AML-193 (cell line): ENCODE results near the gene RAPSN.

ENCODE experiments used
- DNase-seq, 2 experiments: peaks; one replicate each; lab custom pipeline; 2025; lab: John Stamatoyannopoulos, UW

RAPSN gene

DNA sequence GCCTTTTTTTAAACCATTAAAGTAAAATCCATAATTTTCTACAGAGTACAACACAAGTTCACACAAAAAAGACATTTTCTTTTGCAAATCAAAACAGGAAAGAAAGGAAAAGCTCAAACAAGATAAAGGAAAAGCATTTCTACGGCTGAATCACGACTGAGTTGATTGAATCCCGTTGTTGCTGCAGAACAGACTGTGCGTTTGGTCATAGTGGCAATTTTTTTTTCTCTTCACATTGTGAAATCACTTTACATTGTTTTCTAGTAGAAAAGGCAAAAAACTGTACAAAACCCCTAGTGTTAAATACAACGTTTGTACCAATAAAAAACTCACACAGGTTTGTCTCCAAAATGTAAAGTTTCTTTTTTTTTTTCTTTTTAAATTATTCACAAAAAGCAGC lies 17.3 kb upstream of the RAPSN start:
- no peak for DNase-seq

- no peak for DNase-seq
These were observed 15.5 kb upstream of the RAPSN start for GRCh38 chr11:47464483-47464882.

- no peak for DNase-seq
These were observed 12.9 kb upstream of the RAPSN start for GRCh38 chr11:47461876-47462275.

DNA sequence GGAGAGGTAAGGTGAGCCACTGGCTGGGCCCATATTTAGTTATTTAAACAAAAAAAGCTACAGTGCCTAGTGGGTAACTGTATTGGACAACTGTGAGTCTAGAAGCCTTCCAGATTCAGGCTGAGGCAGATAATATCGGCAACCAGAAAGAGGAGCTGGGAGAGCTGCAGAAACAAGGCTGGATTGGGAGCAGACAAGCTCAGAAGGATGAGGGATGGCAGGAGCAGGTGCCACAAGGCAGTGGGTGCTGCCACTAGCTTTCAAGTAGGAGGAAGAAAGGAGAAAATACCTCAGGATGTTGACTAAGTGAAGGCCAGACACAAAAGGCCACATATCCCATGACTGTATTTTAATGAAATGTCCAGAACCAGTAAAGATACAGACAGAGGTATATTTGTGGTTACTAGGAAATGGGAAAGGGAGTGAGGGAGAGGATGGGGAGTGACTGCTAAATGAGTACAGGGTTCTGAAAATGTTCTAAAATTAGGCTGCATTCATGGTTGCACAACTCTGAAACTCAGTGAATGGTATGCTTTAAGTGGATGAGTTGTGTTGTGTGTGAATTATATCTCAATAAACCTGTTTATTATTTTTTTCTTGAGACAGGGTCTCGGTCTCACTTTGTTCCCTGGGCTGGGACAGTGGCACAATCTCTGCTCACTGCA lies 11.8 kb upstream of the RAPSN start:
- no peak for DNase-seq

GRCh38 chr11:47454258-47454671 lies 5.3 kb upstream of the RAPSN start:
- peak; percentile 80 to 81 for DNase-seq

GRCh38 chr11:47453365-47453764 lies 4.4 kb upstream of the RAPSN start:
- no peak for DNase-seq

GRCh38 chr11:47451990-47452389 lies 3.1 kb upstream of the RAPSN start:
- DNase-seq: no peak

- no peak for DNase-seq
These were observed 2.5 kb upstream of the RAPSN start for GRCh38 chr11:47451436-47451835.

DNA sequence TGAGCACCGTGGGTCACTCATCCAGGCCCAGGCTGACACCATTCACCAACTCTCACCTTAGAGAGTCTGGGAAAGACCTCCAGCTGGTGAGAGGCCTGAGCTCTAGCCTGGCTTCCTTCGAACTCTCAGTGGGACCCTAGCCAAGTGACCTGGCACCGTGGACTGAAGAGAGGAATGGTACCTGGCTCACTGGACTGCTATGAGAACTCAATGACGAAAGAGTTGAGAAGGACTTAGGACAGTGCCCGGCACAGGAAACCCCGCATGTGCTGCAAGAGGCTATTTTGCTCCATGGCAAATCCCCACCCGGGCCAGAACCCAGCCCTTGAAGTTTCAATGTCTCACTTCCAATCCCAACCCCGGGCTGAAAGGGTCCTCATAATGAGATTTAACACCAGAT lies 605 bp upstream of the RAPSN start:
- no peak for DNase-seq

DNA sequence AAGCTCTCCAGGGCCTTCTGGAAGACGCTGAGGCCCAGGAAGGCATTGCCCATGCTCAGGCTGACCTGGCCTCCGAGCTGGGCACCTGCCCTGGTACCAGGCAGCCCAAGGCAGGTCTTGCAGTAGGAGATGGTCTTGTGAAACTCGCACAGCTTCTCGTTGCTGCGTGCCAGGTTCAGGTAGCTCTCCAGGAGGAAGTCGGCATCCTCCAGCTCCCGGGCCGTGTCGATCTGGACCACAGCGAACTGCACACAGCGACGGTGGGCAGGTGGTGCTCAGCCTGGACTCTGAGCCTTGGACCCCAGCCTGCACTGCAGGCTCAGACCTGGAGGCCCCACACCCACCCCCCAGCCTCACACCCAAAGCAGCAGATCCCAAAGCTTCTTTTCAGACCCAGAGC lies 1.0 kb downstream of the RAPSN start:
- no peak for DNase-seq

DNA sequence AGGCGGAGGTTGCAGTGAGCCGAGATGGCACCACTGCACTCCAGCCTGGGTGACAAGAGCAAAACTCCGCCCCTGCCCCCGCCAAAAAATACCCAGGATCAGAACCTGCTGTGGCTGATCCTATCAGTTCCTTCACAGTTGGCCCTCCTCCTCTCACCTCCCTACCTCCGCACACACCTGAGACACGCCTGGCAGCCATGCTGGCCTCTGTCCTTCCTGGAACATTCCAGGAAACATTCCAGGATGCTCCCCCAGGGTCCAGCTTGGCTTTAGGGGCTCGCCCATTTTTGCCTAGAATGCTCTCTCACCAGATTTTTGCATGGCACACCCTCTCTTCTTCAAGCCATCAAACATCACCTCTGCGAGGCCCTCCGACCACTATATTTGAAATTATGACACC lies 2.1 kb downstream of the RAPSN start:
- no peak for DNase-seq

DNA sequence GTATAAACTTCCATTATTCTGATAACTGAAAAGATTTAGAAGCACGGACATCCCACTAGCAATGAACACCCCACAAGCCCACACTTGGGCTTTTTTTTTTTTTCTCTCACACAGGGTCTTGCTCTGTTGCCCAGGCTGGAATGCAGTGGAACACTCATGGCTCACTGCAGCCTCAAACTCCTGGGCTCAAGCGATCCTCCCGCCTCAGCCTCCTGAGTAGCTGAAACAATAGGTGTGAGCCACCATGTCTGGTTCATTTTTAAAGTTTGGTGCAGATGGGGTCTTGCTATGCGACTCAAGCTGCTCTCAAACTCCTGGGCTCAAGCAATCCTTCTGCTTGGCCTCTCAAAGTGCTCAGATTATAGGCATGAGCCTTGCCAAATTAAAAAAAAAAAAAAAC lies 3.1 kb downstream of the RAPSN start:
- no peak for DNase-seq

GRCh38 chr11:47443817-47444216 lies 5.1 kb downstream of the RAPSN start:
- DNase-seq: no peak

DNA sequence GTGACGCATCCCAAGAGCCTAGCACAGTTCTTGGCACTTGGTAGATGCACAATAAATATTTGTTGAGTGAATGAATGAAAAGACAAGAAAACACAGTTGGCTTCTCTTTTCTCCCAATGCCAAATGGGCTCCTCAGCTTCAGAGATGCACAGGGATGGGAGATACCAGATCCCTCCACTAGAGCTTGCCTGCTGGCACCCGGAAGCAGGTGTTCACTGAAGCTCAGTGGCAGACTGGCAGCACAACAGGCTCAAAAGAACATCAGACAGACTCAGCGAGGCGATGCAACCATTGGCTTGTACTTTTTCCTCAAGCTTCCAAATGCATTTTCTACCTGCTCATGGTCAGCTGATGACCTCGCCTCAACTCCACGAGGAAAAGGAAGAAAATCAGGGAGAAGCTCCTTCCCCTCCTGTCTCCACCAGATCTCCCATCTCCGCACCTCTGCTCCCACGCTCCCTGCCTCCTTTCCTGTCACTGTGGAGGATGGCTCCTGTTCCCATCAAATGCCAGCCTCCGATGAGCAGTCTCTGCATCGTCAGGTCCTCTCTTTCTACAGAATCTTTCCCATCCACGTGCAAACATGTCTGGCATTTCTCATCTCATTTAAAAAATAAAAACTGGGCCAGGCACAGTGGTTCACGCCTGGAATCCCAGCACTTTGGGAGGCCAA lies 5.8 kb downstream of the RAPSN start:
- no peak for DNase-seq

GRCh38 chr11:47442514-47442913 lies 6.4 kb downstream of the RAPSN start:
- no peak for DNase-seq

GRCh38 chr11:47441421-47441820 lies 7.5 kb downstream of the RAPSN start:
- DNase-seq: no peak

DNA sequence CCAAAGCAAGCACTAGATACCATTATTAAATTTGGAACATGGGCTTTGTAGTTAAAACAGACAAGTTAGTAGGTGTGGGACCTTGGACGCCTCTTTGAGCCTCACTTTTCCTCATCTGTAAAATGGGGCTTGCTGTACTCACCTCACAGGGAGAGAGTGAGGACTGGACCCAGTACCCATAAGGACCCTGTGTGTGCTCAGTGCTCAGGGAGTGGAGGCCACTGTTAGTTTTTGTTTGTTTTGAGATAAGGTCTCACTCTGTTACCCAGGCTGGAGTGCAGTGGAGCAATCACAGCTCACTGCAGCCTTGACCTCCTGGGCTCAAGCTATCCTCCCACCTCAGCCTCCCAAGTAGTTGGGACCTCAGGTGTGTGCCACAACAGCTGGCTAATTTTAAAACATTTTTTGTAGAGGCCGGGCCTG lies 8.9 kb downstream of the RAPSN start:
- DNase-seq: no peak

GRCh38 chr11:47438721-47439120 lies 10.2 kb downstream of the RAPSN start:
- no peak for DNase-seq

- no peak for DNase-seq
These were observed 11.1 kb downstream of the RAPSN start for GRCh38 chr11:47437746-47438418.

DNA sequence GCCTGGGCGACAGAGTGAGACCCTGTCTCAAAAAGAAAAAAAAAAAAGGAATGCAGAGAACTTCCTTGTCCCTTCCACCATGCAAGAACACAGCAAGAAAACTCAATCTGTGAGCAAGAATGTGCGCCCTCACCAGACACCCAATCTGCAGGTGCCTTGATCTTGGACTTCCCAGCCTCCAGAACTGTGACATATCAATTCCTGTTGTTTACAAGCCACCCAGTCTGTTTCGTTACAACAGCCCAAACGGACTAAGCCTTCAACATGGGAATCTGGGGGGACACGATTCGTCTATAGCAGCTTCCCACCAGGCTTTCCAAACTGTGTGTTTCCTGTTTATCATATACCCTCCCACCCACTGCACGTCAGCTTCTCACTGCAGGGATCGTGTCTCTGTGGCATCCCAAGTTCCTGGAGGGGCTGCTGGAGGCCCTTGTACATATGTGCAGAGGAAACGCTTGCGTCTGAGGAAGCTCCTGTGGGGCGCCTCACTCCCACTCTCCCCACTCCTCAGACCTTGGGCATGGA lies 11.7 kb downstream of the RAPSN start:
- DNase-seq: no peak

DNA sequence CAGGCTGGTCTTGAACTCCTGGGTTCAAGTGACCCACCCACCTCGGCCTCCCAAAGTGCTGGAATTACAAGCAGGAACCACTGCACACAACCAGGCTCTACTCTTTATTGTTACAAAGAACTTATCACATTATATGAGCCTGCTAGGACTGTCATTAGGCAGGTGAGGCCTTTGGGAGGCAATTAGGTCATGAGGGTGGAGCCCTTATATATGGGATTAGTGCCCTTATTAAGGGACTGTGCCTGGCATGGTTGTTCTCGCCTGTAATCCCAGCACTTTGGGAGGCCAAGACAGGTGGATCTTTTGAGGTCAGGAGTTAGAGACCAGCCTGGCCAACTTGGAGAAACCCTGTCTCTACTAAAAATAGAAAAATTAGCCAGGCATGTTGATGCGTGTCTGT lies 12.2 kb downstream of the RAPSN start:
- DNase-seq: no peak

- DNase-seq: no peak
These were observed 13.2 kb downstream of the RAPSN start for GRCh38 chr11:47435687-47436086.
